GM23338 (cell line): ENCODE measurements around the gene PLAAT2. TPM values are rescaled to one million over a fixed set of nuclear protein-coding genes. Genes with fewer than 3 reads are reported as not detected.
A peak's percentile ranks its signal among the peaks of the same experiment; 100 is the strongest.

ENCODE experiments used
- ATAC-seq: fragments of 200-7000 bp; cut with Tn5 transposase; 3 replicates; pipeline ENCODE4 v1.9.1; 2020
- DNase-seq: peaks from one replicate; pipeline ENCODE4 v3.0.0-alpha.2; 2015; ENCODE audit warnings: low spot score
- H2AFZ ChIP-seq: fragments of 200-600 bp; sonication (generic); 2 replicates; pipeline ENCODE4 v1.8.0; 2016; ENCODE audit warnings: antibody characterized with exemption, mild to moderate bottlenecking, moderate library complexity
- H3F3A ChIP-seq: fragments of 200-600 bp; sonication (generic); replicated peaks from 2 replicates; pipeline ENCODE4 v1.8.0; 2017; ENCODE audit warnings: antibody characterized with exemption, mixed run types, low read depth
- H3K27ac ChIP-seq: fragments of 200-600 bp; sonication (generic); 2 replicates; pipeline ENCODE4 v1.6.1; 2016; ENCODE audit warnings: low read depth
- H3K27me3 ChIP-seq: fragments of 200-600 bp; sonication (generic); 2 replicates; pipeline ENCODE4 v1.8.0; 2016; ENCODE audit warnings: mild to moderate bottlenecking, mixed run types, moderate library complexity; ENCODE audit not compliant: insufficient read depth
- H3K36me3 ChIP-seq: fragments of 200-600 bp; sonication (generic); 2 replicates; pipeline ENCODE4 v1.8.0; 2016; ENCODE audit warnings: mild to moderate bottlenecking; ENCODE audit not compliant: insufficient read depth
- H3K4me1 ChIP-seq: fragments of 200-600 bp; sonication (generic); 2 replicates; pipeline ENCODE4 v1.8.0; 2016; ENCODE audit warnings: mild to moderate bottlenecking, moderate library complexity; ENCODE audit not compliant: insufficient read depth
- H3K4me2 ChIP-seq: fragments of 200-600 bp; sonication (generic); 2 replicates; pipeline ENCODE4 v1.7.1; 2017; ENCODE audit warnings: mixed run types
- H3K4me3 ChIP-seq: fragments of 200-600 bp; sonication (generic); 2 replicates; pipeline ENCODE4 v1.6.1; 2016; ENCODE audit warnings: mixed run types
- H3K79me2 ChIP-seq: fragments of 200-600 bp; sonication (generic); replicated peaks from 2 replicates; pipeline ENCODE4 v1.8.0; 2017; ENCODE audit warnings: mild to moderate bottlenecking; ENCODE audit not compliant: insufficient read depth
- H3K9me2 ChIP-seq: fragments of 200-600 bp; sonication (generic); 2 replicates; pipeline ENCODE4 v1.8.0; 2017; ENCODE audit not compliant: insufficient read depth
- H4K20me1 ChIP-seq: fragments of 200-600 bp; sonication (generic); replicated peaks from 2 replicates; pipeline ENCODE4 v1.8.0; 2017; ENCODE audit warnings: mild to moderate bottlenecking; ENCODE audit not compliant: insufficient read depth
- H3K27ac Mint-ChIP-seq: 2 replicates; pipeline ENCODE4 v1.8.0; 2020; ENCODE audit warnings: inconsistent platforms, mild to moderate bottlenecking, moderate library complexity, mixed read lengths
- H3K27me3 Mint-ChIP-seq: 3 replicates; pipeline ENCODE4 v1.8.0; 2022; ENCODE audit warnings: low read depth, mild to moderate bottlenecking, moderate library complexity, mixed read lengths, inconsistent platforms; ENCODE audit not compliant: insufficient read depth, poor library complexity
- H3K36me3 Mint-ChIP-seq: 3 replicates; pipeline ENCODE4 v1.8.0; 2021; ENCODE audit warnings: low read depth, mild to moderate bottlenecking, inconsistent platforms, moderate library complexity, mixed read lengths
- H3K4me1 Mint-ChIP-seq: 3 replicates; pipeline ENCODE4 v1.8.0; 2020; ENCODE audit warnings: mild to moderate bottlenecking, inconsistent platforms, mixed read lengths
- H3K4me3 Mint-ChIP-seq: 3 replicates; pipeline ENCODE4 v1.8.0; 2021; ENCODE audit warnings: moderate library complexity, mild to moderate bottlenecking, inconsistent platforms, mixed read lengths
- H3K9me3 Mint-ChIP-seq: 3 replicates; pipeline ENCODE4 v1.8.0; 2020; ENCODE audit warnings: moderate library complexity, mild to moderate bottlenecking, inconsistent platforms, mixed read lengths
- CREB1 ChIP-seq: fragments of 250-450 bp; sonication (Bioruptor Pico); IDR thresholded peaks from 2 replicates; pipeline ENCODE4 v1.5.0; 2020; ENCODE audit warnings: low read depth, mild to moderate bottlenecking, moderate library complexity
- CTCF ChIP-seq, 2 experiments: fragments of 200-600 bp in 1 of 2; sonication (generic) in 1 of 2; conservative IDR thresholded peaks; 2 replicates each; pipeline versions ENCODE4 v1.5.1 to v1.6.1; 2016 to 2017; ENCODE audit warnings: antibody characterized with exemption in 2 of 2, low read depth in 2 of 2, mild to moderate bottlenecking in 2 of 2, moderate library complexity in 1 of 2
- EZH2 ChIP-seq: fragments of 200-600 bp; sonication (generic); IDR thresholded peaks from one replicate; pipeline ENCODE4 v1.8.0; 2017; ENCODE audit warnings: antibody characterized with exemption, mild to moderate bottlenecking, low read depth; ENCODE audit not compliant: unreplicated experiment
- EZH2phosphoT487 ChIP-seq: fragments of 200-600 bp; sonication (generic); IDR thresholded peaks from one replicate; pipeline ENCODE4 v1.8.1; 2018; ENCODE audit warnings: antibody characterized with exemption; ENCODE audit not compliant: unreplicated experiment
- JUNB ChIP-seq: IDR thresholded peaks from one replicate; pipeline ENCODE4 v1.6.1; 2016; ENCODE audit warnings: antibody characterized with exemption; ENCODE audit not compliant: unreplicated experiment
- NANOG ChIP-seq: IDR thresholded peaks from 2 replicates; pipeline ENCODE4 v1.6.1; 2016; ENCODE audit warnings: antibody characterized with exemption, borderline replicate concordance
- POLR2AphosphoS5 ChIP-seq: IDR thresholded peaks from 2 replicates; pipeline ENCODE4 v1.6.1; 2016; ENCODE audit warnings: antibody characterized with exemption, low read depth
- REST ChIP-seq: IDR thresholded peaks from one replicate; pipeline ENCODE4 v1.6.1; 2018; ENCODE audit warnings: antibody characterized with exemption; ENCODE audit not compliant: unreplicated experiment
- STAT1 ChIP-seq: IDR thresholded peaks from one replicate; pipeline ENCODE4 v1.6.1; 2016; ENCODE audit warnings: antibody characterized with exemption; ENCODE audit not compliant: unreplicated experiment
- ZNF114 ChIP-seq: fragments of 250-450 bp; sonication (Bioruptor Pico); IDR thresholded peaks from 2 replicates; pipeline ENCODE4 v1.5.0; 2020; ENCODE audit warnings: mild to moderate bottlenecking, moderate library complexity
- ZNF331 ChIP-seq: fragments of 250-450 bp; sonication (Bioruptor Pico); IDR thresholded peaks from 2 replicates; pipeline ENCODE4 v1.5.0; 2020; ENCODE audit warnings: low read depth, mild to moderate bottlenecking, moderate library complexity
- polyA plus RNA-seq: library from polyadenylated mRNA; unstranded; fragments of >200 nt; fragmentation: Nextera tagmentation; extraction: Ambion mirVana; gene quantifications from 2 replicates; pipeline ENCODE4 v1.2.1, GENCODE V29; 2016
- total RNA-seq: library from RNA; depleted of rRNA; stranded (reverse); fragments of >200 nt; shearing (Covaris generic); gene quantifications from 2 replicates; pipeline ENCODE4 v1.2.3, GENCODE V29; 2014
- TF ChIP-seq, protein P1 (sequence below): IDR thresholded peaks from 2 replicates; pipeline ENCODE4 v1.6.1; 2016; ENCODE audit warnings: antibody characterized with exemption
- TF ChIP-seq, protein P2 (sequence below): fragments of 250-450 bp; sonication (Bioruptor Pico); IDR thresholded peaks from 2 replicates; pipeline ENCODE4 v1.5.0; 2020; ENCODE audit warnings: mild to moderate bottlenecking, moderate library complexity

Gene PLAAT2
- total and polyA plus RNA-seq, 2 experiments from 2014 or later: 0.66 to 0.78 TPM

DNA sequence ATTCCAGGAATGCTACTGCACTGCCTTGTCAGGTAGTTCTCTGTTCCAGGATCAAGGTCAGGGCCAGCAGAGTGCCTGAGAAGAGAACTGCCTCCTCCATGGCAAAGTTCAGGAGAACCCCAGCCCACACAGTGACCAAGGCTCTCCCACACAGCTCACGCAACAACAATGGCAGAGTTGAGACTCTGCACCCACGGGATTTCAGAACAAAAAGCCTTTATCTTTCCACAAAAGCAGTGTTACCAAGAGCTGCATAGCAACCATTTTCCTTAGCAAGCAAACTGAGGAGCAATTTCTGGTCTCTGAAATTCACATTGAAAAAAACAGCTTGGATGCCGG lies 40.0 kb upstream of the PLAAT2 start:
- ATAC-seq (peak; percentile 63), DNase-seq (no peak)
- Mint-ChIP-seq H3K9me3 (no peaks in the 10 kb centered on the region), H3K4me3 (no peak overlapping the region), H3K27ac (0 out of 2 replicates have a peak overlapping the region, but pooled peaks have one; percentile 40), H3K36me3 (peaks cover 8% of the 10 kb centered on the region), H3K27me3 (no peaks in the 10 kb centered on the region), H3K4me1 (peaks cover 5% of the 10 kb centered on the region; the same call in 1 of the 3 replicates)
- H3K27ac ChIP-seq: no peak overlapping the region
- H3K79me2 ChIP-seq: peaks cover 98% of the 10 kb centered on the region
- H3K4me1 ChIP-seq: peaks cover 13% of the 10 kb centered on the region
- TF ChIP-seq NANOG: no peak
- TF ChIP-seq, protein P1, sequence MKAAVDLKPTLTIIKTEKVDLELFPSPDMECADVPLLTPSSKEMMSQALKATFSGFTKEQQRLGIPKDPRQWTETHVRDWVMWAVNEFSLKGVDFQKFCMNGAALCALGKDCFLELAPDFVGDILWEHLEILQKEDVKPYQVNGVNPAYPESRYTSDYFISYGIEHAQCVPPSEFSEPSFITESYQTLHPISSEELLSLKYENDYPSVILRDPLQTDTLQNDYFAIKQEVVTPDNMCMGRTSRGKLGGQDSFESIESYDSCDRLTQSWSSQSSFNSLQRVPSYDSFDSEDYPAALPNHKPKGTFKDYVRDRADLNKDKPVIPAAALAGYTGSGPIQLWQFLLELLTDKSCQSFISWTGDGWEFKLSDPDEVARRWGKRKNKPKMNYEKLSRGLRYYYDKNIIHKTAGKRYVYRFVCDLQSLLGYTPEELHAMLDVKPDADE: no peak
- no peak for TF ChIP-seq ZNF331 (CRISPR knock-in tag)
- TF ChIP-seq EZH2: no peak
- no peak for TF ChIP-seq JUNB
- TF ChIP-seq POLR2AphosphoS5: no peak
- TF ChIP-seq CREB1 (CRISPR knock-in tag): no peak
- no peak for TF ChIP-seq EZH2phosphoT487
- TF ChIP-seq, protein P2, sequence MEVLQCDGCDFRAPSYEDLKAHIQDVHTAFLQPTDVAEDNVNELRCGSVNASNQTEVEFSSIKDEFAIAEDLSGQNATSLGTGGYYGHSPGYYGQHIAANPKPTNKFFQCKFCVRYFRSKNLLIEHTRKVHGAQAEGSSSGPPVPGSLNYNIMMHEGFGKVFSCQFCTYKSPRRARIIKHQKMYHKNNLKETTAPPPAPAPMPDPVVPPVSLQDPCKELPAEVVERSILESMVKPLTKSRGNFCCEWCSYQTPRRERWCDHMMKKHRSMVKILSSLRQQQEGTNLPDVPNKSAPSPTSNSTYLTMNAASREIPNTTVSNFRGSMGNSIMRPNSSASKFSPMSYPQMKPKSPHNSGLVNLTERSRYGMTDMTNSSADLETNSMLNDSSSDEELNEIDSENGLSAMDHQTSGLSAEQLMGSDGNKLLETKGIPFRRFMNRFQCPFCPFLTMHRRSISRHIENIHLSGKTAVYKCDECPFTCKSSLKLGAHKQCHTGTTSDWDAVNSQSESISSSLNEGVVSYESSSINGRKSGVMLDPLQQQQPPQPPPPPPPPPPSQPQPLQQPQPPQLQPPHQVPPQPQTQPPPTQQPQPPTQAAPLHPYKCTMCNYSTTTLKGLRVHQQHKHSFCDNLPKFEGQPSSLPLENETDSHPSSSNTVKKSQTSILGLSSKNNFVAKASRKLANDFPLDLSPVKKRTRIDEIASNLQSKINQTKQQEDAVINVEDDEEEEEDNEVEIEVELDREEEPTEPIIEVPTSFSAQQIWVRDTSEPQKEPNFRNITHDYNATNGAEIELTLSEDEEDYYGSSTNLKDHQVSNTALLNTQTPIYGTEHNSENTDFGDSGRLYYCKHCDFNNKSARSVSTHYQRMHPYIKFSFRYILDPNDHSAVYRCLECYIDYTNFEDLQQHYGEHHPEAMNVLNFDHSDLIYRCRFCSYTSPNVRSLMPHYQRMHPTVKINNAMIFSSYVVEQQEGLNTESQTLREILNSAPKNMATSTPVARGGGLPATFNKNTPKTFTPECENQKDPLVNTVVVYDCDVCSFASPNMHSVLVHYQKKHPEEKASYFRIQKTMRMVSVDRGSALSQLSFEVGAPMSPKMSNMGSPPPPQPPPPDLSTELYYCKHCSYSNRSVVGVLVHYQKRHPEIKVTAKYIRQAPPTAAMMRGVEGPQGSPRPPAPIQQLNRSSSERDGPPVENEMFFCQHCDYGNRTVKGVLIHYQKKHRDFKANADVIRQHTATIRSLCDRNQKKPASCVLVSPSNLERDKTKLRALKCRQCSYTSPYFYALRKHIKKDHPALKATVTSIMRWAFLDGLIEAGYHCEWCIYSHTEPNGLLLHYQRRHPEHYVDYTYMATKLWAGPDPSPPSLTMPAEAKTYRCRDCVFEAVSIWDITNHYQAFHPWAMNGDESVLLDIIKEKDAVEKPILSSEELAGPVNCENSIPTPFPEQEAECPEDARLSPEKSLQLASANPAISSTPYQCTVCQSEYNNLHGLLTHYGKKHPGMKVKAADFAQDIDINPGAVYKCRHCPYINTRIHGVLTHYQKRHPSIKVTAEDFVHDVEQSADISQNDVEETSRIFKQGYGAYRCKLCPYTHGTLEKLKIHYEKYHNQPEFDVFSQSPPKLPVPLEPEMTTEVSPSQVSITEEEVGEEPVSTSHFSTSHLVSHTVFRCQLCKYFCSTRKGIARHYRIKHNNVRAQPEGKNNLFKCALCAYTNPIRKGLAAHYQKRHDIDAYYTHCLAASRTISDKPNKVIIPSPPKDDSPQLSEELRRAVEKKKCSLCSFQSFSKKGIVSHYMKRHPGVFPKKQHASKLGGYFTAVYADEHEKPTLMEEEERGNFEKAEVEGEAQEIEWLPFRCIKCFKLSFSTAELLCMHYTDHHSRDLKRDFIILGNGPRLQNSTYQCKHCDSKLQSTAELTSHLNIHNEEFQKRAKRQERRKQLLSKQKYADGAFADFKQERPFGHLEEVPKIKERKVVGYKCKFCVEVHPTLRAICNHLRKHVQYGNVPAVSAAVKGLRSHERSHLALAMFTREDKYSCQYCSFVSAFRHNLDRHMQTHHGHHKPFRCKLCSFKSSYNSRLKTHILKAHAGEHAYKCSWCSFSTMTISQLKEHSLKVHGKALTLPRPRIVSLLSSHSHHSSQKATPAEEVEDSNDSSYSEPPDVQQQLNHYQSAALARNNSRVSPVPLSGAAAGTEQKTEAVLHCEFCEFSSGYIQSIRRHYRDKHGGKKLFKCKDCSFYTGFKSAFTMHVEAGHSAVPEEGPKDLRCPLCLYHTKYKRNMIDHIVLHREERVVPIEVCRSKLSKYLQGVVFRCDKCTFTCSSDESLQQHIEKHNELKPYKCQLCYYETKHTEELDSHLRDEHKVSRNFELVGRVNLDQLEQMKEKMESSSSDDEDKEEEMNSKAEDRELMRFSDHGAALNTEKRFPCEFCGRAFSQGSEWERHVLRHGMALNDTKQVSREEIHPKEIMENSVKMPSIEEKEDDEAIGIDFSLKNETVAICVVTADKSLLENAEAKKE: no peak
- no peak for TF ChIP-seq REST
- TF ChIP-seq CTCF (conservative IDR thresholded peaks at IDR 0.05; ENCODE audit: low read depth in 2 of 2): no peak
- no peak for TF ChIP-seq ZNF114
- TF ChIP-seq STAT1: no peak
- H3F3A ChIP-seq: no peaks in the 10 kb centered on the region
- no peaks in the 10 kb centered on the region; the same call in 1 of the 2 replicates for H3K36me3 ChIP-seq
- no peak overlapping the region for H3K4me3 ChIP-seq
- no peak overlapping the region for H3K4me2 ChIP-seq
- H4K20me1 ChIP-seq: no peaks in the 10 kb centered on the region; the same call in 1 of the 2 replicates
- H3K27me3 ChIP-seq: no peaks in the 10 kb centered on the region
- no peaks in the 10 kb centered on the region for H3K9me2 ChIP-seq
- H2AFZ ChIP-seq: no peak overlapping the region
